GM18870 (cell line): ENCODE measurements around the gene CD2.

Experiments
- ATAC-seq: cut with Tn5 transposase; IDR thresholded peaks from one replicate; pipeline ENCODE4 v1.9.1; 2021; ENCODE audit warnings: moderate library complexity; ENCODE audit not compliant: unreplicated experiment

CD2 gene

DNA sequence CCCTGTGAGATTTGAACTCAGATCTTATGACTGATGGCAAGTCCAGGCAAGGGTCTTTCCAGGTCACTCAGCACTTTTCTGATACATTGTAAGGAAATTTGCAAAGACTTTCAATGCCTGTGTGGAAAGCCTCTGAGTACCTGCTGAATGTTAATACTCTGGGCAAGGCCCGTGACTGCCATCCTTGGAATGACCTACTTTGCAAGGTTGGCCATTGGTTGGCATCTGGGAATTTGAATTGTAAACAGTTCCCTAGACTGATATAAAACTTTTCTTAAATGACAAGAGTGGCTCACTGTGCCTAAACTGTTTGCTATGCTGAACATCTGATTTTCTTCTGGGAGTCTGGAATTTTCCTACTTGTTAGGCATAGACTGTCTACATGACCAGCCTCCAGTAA, 57.1 kb downstream of the CD2 start:
- no peak for ATAC-seq

GRCh38 chr1:116814926-116815723, 60.9 kb downstream of the CD2 start:
- ATAC-seq, result no peak

GRCh38 chr1:116817582-116818064, 63.4 kb downstream of the CD2 start:
- ATAC-seq, result no peak
